NB4 (cell line): Measurements from ENCODE around the gene DECR2.

ENCODE experiments used
- DNase-seq: peaks from one replicate; pipeline ENCODE4 v3.0.0; 2010; ENCODE audit warnings: low read depth
- H3K4me3 ChIP-seq: one replicate; pipeline ENCODE4 v1.5.1; 2011; ENCODE audit warnings: mild to moderate bottlenecking, low read depth, low read length, moderate library complexity
- MYC ChIP-seq: IDR thresholded peaks from 2 replicates; pipeline ENCODE4 v1.6.1; 2011; ENCODE audit warnings: low read depth, low read length
- POLR2A ChIP-seq: IDR thresholded peaks from 2 replicates; pipeline ENCODE4 v1.6.1; 2011; ENCODE audit warnings: mild to moderate bottlenecking; ENCODE audit not compliant: insufficient read length; ENCODE audit errors: extremely low read depth
- TF ChIP-seq, protein P1 (sequence below): IDR thresholded peaks from one replicate; pipeline ENCODE4 v1.5.1; 2012; ENCODE audit warnings: low read depth, low read length
- TF ChIP-seq, protein P2 (sequence below): IDR thresholded peaks from 2 replicates; pipeline ENCODE4 v1.6.1; 2011; ENCODE audit warnings: low read depth, low read length

The DECR2 gene

DNA sequence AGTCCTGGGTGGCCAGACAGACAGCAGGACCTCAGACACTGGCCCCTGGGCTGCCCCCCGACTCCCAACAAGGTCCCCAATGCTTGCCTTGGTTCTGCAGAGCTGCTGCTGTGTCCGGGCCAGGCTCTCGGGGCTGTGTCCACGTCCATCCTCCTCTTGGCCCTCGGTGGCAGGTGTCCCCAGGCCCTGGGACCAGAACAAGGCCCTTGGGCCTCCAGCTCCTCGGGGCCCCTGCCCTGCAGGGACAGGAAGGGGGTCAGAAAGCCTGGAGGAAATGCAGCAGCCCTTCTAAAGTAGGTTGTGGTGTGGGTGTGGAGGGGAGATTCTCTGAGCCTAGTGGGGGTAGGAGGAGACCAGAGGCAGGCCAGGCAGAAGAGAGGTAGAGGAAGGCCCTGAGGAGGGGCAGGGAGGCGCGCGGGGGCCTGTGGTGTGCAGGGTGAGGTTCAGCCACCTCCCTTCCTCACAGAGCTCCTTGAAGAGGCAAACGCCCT lies 46.7 kb upstream of the DECR2 start:
- H3K4me3 ChIP-seq, result no peak overlapping the region
- TF ChIP-seq, protein P1, sequence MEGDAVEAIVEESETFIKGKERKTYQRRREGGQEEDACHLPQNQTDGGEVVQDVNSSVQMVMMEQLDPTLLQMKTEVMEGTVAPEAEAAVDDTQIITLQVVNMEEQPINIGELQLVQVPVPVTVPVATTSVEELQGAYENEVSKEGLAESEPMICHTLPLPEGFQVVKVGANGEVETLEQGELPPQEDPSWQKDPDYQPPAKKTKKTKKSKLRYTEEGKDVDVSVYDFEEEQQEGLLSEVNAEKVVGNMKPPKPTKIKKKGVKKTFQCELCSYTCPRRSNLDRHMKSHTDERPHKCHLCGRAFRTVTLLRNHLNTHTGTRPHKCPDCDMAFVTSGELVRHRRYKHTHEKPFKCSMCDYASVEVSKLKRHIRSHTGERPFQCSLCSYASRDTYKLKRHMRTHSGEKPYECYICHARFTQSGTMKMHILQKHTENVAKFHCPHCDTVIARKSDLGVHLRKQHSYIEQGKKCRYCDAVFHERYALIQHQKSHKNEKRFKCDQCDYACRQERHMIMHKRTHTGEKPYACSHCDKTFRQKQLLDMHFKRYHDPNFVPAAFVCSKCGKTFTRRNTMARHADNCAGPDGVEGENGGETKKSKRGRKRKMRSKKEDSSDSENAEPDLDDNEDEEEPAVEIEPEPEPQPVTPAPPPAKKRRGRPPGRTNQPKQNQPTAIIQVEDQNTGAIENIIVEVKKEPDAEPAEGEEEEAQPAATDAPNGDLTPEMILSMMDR, result no peak
- TF ChIP-seq POLR2A, result no peak
- no peak for TF ChIP-seq MYC
- TF ChIP-seq, protein P2, sequence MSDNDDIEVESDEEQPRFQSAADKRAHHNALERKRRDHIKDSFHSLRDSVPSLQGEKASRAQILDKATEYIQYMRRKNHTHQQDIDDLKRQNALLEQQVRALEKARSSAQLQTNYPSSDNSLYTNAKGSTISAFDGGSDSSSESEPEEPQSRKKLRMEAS, result no peak
- no peak for DNase-seq

DNA sequence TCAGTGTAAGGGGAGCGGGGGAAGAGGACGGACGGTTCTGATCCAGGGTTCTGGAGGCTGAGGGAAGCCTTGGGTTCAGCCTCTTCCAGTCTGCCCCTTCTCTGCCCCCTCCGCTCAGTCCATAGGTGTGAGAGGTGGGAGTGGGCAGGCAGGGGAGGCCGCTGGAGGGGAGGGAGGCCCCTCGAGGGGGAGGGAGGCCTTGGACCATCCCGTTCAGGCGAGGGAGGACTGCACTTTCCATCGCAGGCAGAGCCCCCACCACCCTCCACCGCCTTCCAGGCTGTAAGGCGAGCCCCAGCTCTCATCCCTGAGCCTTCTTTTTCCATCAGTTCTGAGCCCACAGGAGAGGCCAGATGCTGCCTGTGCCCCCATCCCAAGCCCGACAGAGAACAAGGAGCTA lies 44.9 kb upstream of the DECR2 start:
- TF ChIP-seq, protein P1, result no peak
- no peak for TF ChIP-seq MYC
- TF ChIP-seq POLR2A, result no peak
- TF ChIP-seq, protein P2, result no peak

DNA sequence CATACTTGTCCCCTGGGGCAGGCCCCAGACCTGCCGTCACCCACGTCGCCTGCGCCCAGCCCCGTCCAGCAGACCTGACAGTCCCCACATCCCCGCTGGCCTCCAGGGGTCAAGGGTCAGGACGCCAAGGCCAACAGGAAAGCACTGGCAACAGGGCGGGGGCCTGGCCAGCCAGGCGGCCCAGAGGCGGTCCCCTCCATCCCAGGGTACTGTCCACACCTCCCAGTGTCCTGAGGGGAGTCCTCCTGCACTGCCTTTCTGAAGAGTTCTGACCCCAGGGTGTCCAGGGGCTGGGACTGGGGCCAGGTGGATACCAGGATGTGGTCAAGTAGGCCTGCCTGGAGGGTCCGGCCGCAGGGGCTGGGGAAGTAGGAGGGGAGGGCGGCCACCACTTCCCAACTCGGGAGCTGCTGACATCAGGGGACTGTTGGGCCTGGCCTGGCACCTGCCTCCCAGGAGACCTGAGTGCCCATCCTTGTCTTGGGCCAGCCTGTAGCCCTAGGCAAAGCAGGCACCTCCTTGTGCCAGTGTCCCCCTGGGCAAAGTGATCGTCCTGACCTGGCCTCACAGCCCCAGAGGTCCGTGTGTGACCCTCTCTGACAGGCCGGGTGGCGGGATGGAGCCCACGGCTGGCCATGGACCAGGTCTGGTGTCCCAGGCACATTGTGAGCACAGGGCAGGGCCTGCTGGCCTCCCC lies 42.5 kb upstream of the DECR2 start:
- DNase-seq, result no peak

More for the DNA sequence above, 44.9 kb upstream of the DECR2 start:
- H3K4me3 ChIP-seq, result no peak overlapping the region
- no peak for DNase-seq

DNA sequence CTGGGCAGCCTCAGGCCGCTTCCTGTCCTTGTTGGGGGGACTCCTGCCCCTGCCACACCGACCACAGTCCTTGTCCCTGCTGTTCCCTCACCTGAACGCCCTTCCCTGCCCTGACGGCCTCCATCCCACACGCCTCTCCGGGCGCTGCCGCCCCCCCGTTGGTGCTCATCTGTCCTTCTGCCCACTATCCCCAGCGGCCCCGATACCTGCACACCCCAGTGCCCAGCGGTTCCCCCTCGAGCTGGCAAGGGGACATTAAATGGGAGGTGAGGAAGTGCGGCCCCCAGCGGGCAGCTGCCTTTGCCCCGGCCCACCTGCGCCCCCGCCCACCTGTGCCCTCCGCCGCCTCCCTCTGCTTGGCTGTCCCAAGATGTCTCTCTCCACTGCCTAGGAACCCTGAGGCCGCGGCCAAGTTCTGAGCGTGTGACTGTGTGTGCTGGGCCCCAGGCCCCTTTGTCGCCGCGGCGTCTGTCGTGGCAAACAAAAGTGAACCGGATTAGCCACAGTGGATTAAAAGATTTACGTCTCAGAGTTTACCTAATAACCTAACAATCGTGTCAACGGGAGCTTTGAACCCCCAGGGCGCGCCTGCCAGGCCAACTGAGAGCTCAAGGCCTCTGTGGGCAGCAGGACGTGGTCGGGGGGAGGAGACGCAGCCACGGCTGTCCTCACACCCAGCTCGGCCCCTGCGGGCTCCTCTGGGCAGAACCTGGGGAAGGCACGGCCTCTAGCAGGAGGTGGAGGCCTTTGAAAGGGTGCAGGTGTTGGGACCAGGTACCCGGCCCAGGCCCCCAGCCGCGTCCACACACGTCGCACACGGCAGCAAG lies 41.6 kb upstream of the DECR2 start:
- no peak for TF ChIP-seq POLR2A
- no peak for TF ChIP-seq MYC
- TF ChIP-seq, protein P1, result no peak
- TF ChIP-seq, protein P2, result no peak
- no peak overlapping the region for H3K4me3 ChIP-seq
- no peak for DNase-seq

More for the DNA sequence above, 42.5 kb upstream of the DECR2 start:
- H3K4me3 ChIP-seq, result no peak overlapping the region
- TF ChIP-seq, protein P2, result no peak
- TF ChIP-seq, protein P1, result no peak
- TF ChIP-seq POLR2A (no peak), MYC (no peak)

DNA sequence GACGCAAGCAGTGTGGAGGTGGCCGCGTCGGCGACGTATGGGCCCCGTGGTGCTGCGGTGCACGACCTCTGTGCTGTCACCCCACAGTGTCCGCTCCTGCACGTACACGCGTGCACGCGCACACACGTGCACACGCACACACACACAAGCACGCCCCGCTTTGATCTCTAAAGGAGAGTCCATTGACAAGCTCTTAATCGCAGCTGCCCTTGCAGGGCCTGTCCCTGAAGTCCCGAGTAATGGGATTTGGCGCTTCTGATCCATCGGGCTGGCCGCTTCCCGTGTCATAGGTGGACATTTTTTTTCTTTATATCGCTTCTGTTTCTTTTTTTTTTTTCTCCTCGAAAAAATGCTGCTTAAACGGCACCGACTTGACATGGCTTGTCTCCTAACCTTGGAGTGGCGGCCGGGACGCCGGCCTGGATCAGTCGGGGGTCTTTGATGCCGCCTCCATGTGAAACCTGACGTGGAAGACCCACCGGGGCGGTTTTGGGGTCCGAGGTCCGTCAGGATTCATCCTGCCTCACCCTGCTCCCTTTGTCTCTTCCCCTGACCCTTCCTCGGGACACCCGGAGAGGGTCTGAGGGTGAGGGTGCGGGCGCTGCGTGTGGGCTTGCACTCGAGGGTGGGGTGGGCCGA lies 40.9 kb upstream of the DECR2 start:
- no peak overlapping the region for H3K4me3 ChIP-seq
- TF ChIP-seq, protein P2, result no peak
- no peak for TF ChIP-seq POLR2A
- no peak for TF ChIP-seq MYC
- DNase-seq, result no peak
